ENCODE data around the gene ELF1.

GRCh38 chr13:41025518-41025917 lies 6.4 kb upstream of the ELF1 start:
- TF ChIP-seq TAF1 (IDR thresholded peaks at IDR 0.05; ENCODE audit: low read depth, low read length), result no peak
- no peak for TF ChIP-seq POLR2A (IDR thresholded peaks at IDR 0.05; ENCODE audit: low read depth, low read length)
